ENCODE results near the gene FAAP100.

GRCh38 chr17:81568416-81568815 is 16.3 kb upstream of the FAAP100 start:
- TF ChIP-seq CTCF (conservative IDR thresholded peaks at IDR 0.05; ENCODE audit: low read length) (no peak), EZH2phosphoT487 (IDR thresholded peaks at IDR 0.05; ENCODE audit: borderline replicate concordance) (no peak)

All from Loucy (cell line).